Smooth muscle cell (in vitro differentiated cells): ENCODE measurements around the gene SERPINB2. TPM values are rescaled to one million over a fixed set of nuclear protein-coding genes. Genes with fewer than 3 reads are reported as not detected.

Experiments used
- DNase-seq: peaks from one replicate; lab custom pipeline; 2025; ENCODE audit not compliant: unreplicated experiment; lab: John Stamatoyannopoulos, UW
- H2AFZ ChIP-seq: fragments of 200-600 bp; sonication (generic); 2 replicates; pipeline ENCODE4 v1.6.0; 2016; ENCODE audit warnings: antibody characterized with exemption, low read depth, mild to moderate bottlenecking
- H3F3A ChIP-seq: fragments of 200-600 bp; sonication (generic); 2 replicates; pipeline ENCODE4 v1.6.0; 2017; ENCODE audit warnings: antibody characterized with exemption, low read depth
- H3K27ac ChIP-seq: fragments of 200-600 bp; sonication (generic); 2 replicates; pipeline ENCODE4 v1.5.1; 2016; ENCODE audit warnings: low read depth, mild to moderate bottlenecking
- H3K27me3 ChIP-seq: fragments of 200-600 bp; sonication (generic); 2 replicates; pipeline ENCODE4 v1.6.1; 2016; ENCODE audit warnings: low read depth, mild to moderate bottlenecking
- H3K36me3 ChIP-seq: fragments of 200-600 bp; sonication (generic); 2 replicates; pipeline ENCODE4 v1.5.1; 2016; ENCODE audit warnings: low read depth
- H3K4me1 ChIP-seq: fragments of 200-600 bp; sonication (generic); 2 replicates; pipeline ENCODE4 v1.5.1; 2016; ENCODE audit warnings: low read depth
- H3K4me2 ChIP-seq: fragments of 200-600 bp; sonication (generic); 2 replicates; pipeline ENCODE4 v1.6.0; 2016; ENCODE audit warnings: mild to moderate bottlenecking
- H3K4me3 ChIP-seq: fragments of 200-600 bp; sonication (generic); 2 replicates; pipeline ENCODE4 v1.5.1; 2016; ENCODE audit warnings: mild to moderate bottlenecking
- H3K79me2 ChIP-seq: fragments of 200-600 bp; sonication (generic); 2 replicates; pipeline ENCODE4 v1.6.0; 2016; ENCODE audit warnings: low read depth, mild to moderate bottlenecking
- H3K9ac ChIP-seq: fragments of 200-600 bp; sonication (generic); 2 replicates; pipeline ENCODE4 v1.6.0; 2016; ENCODE audit warnings: low read depth
- H3K9me3 ChIP-seq: fragments of 200-600 bp; sonication (generic); replicated peaks from 2 replicates; pipeline ENCODE4 v1.5.1; 2016; ENCODE audit warnings: low read depth
- H4K20me1 ChIP-seq: fragments of 200-600 bp; sonication (generic); 2 replicates; pipeline ENCODE4 v1.6.0; 2016; ENCODE audit warnings: low read depth
- WGBS: methylation state at CpG from one replicate; pipeline ENCODE4 v1.1.7; 2016; ENCODE audit warnings: low lambda C conversion rate; 5-methylcytosine and 5-hydroxymethylcytosine counted together
- polyA plus RNA-seq: library from polyadenylated mRNA; unstranded; fragments of >200 nt; fragmentation: Nextera tagmentation; extraction: Ambion mirVana; gene quantifications from 2 replicates; pipeline ENCODE4 v1.2.1, GENCODE V29; 2016
- total RNA-seq: library from RNA; depleted of rRNA; stranded (reverse); fragments of >200 nt; gene quantifications from 2 replicates; pipeline ENCODE4 v1.2.3, GENCODE V29; 2014
- TF ChIP-seq, protein P1 (sequence below): fragments of 200-600 bp; sonication (generic); IDR thresholded peaks from 2 replicates; pipeline ENCODE4 v1.5.1; 2017; ENCODE audit warnings: borderline replicate concordance, mild to moderate bottlenecking, antibody characterized with exemption; ENCODE audit not compliant: insufficient read depth, poor library complexity, severe bottlenecking

The SERPINB2 gene, protein sequence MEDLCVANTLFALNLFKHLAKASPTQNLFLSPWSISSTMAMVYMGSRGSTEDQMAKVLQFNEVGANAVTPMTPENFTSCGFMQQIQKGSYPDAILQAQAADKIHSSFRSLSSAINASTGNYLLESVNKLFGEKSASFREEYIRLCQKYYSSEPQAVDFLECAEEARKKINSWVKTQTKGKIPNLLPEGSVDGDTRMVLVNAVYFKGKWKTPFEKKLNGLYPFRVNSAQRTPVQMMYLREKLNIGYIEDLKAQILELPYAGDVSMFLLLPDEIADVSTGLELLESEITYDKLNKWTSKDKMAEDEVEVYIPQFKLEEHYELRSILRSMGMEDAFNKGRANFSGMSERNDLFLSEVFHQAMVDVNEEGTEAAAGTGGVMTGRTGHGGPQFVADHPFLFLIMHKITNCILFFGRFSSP
- total RNA-seq (26.8 and 29.8 TPM in 2 replicates), polyA plus RNA-seq (8.9 and 15.5 TPM in 2 replicates)

DNA sequence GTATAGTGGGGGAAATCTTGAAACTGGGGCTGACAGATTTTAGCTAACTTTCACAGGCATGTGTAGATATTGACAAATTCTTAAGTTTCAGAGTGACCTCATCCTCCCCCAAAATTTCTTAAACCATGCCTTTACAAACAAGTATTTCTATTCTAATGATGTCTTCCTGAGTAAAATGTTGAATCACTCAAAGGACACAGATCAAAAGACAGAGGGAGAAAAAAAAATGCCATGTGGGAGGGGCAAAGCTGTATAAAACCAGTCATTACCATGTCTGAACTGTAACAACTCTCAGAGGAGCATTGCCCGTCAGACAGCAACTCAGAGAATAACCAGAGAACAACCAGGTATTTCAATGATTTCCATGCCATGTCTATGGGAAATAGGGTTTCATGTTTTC is at the start of gene SERPINB2:
Gene SERPINB2 (plus strand): TSS at position 282 of the 400 bp plus-strand sequence. CDS start 3,740 bp downstream, outside the sequence.
- no peaks in the 10 kb centered on the region for H3F3A ChIP-seq
- H2AFZ ChIP-seq: no peak within 1 kb of the TSS
- no peak for DNase-seq
- peaks cover under 1% of the 10 kb centered on the region for H3K4me1 ChIP-seq
- no peak within 1 kb of the TSS for H3K4me3 ChIP-seq
- H3K9ac ChIP-seq: no peak within 1 kb of the TSS
- peak within 1 kb of the TSS; percentile 15 for H3K4me2 ChIP-seq
- no peak within 1 kb of the TSS for H3K27ac ChIP-seq
- no peaks in the 10 kb centered on the region for H3K9me3 ChIP-seq
- H4K20me1 ChIP-seq: no peaks in the 10 kb centered on the region
- WGBS: 36% methylated on average over 1 of the region's 1 CpG
- no peaks in the 10 kb centered on the region for H3K79me2 ChIP-seq
- no peaks in the 10 kb centered on the region for H3K27me3 ChIP-seq
- TF ChIP-seq, protein P1, sequence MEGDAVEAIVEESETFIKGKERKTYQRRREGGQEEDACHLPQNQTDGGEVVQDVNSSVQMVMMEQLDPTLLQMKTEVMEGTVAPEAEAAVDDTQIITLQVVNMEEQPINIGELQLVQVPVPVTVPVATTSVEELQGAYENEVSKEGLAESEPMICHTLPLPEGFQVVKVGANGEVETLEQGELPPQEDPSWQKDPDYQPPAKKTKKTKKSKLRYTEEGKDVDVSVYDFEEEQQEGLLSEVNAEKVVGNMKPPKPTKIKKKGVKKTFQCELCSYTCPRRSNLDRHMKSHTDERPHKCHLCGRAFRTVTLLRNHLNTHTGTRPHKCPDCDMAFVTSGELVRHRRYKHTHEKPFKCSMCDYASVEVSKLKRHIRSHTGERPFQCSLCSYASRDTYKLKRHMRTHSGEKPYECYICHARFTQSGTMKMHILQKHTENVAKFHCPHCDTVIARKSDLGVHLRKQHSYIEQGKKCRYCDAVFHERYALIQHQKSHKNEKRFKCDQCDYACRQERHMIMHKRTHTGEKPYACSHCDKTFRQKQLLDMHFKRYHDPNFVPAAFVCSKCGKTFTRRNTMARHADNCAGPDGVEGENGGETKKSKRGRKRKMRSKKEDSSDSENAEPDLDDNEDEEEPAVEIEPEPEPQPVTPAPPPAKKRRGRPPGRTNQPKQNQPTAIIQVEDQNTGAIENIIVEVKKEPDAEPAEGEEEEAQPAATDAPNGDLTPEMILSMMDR: no peak
- H3K36me3 ChIP-seq: no peaks in the 10 kb centered on the region

DNA sequence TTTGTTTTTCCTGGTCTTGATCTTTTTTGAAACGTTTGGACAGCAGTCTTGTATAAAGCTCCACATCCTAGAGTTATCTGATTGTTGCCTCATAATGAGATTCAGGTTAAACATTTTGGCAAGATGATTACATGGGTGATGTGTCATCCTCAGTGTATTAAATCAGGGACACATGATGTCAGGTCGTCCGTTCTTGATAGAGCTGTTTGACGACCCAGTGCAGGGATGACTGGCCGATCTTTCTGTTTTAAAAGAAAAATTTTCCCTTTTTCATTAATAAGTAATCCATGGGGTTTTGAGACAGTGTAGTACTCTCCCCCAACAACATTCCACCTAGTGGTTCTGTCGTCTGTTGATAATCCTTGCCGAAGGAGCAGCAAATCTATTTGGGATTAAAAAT is 44.5 kb upstream of the SERPINB2 start:
- no peaks in the 10 kb centered on the region for H3K4me1 ChIP-seq
- TF ChIP-seq, protein P1: no peak
- 66% methylated on average over 7 of the region's 7 CpGs for WGBS
- no peak for DNase-seq
- no peaks in the 10 kb centered on the region for H4K20me1 ChIP-seq
- peaks cover 3% of the 10 kb centered on the region for H3K27me3 ChIP-seq
- no peak overlapping the region for H2AFZ ChIP-seq
- no peak overlapping the region for H3K27ac ChIP-seq
- H3K79me2 ChIP-seq: no peaks in the 10 kb centered on the region
- no peaks in the 10 kb centered on the region for H3K9me3 ChIP-seq
- no peak overlapping the region for H3K4me3 ChIP-seq
- H3K9ac ChIP-seq: no peak overlapping the region
- no peaks in the 10 kb centered on the region for H3K36me3 ChIP-seq
- H3F3A ChIP-seq: no peaks in the 10 kb centered on the region
- no peak overlapping the region for H3K4me2 ChIP-seq

DNA sequence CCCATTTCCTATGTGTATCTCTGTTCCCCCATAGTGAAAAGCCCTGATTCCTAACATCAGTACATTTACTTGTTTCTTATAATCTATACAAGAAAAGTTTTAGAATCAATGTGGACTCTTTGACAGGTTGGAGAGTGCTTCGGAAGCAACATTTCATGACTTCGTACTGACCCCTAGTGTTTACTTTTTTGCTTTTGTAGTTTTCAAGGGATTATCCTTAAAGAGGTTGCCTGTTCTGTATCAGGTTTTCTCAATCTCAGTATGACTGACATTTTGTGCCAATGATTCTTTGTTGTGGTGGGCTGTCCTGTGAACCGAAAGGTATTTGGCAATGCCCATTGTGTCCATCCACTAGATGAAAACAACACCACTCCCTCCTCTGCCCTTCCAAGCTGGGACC is 43.3 kb upstream of the SERPINB2 start:
- H3K27ac ChIP-seq: no peak overlapping the region
- DNase-seq: no peak
- no peak overlapping the region for H2AFZ ChIP-seq
- peaks cover 3% of the 10 kb centered on the region for H3K27me3 ChIP-seq
- 11% methylated on average over 3 of the region's 3 CpGs for WGBS
- H3F3A ChIP-seq: no peaks in the 10 kb centered on the region
- H3K9me3 ChIP-seq: no peaks in the 10 kb centered on the region
- H3K79me2 ChIP-seq: no peaks in the 10 kb centered on the region
- no peaks in the 10 kb centered on the region for H3K4me1 ChIP-seq
- TF ChIP-seq, protein P1: peak; percentile 51
- H3K9ac ChIP-seq: no peak overlapping the region
- H3K36me3 ChIP-seq: no peaks in the 10 kb centered on the region
- no peak overlapping the region for H3K4me3 ChIP-seq
- no peaks in the 10 kb centered on the region for H4K20me1 ChIP-seq
- no peak overlapping the region for H3K4me2 ChIP-seq
